GM19193 (cell line): ENCODE data around the gene PNPLA1.

Source experiments
- POLR2A ChIP-seq: IDR thresholded peaks from 4 replicates; pipeline ENCODE4 v1.6.1; 2011; ENCODE audit not compliant: insufficient read depth, insufficient read length; ENCODE audit errors: extremely low read depth

The PNPLA1 gene

DNA sequence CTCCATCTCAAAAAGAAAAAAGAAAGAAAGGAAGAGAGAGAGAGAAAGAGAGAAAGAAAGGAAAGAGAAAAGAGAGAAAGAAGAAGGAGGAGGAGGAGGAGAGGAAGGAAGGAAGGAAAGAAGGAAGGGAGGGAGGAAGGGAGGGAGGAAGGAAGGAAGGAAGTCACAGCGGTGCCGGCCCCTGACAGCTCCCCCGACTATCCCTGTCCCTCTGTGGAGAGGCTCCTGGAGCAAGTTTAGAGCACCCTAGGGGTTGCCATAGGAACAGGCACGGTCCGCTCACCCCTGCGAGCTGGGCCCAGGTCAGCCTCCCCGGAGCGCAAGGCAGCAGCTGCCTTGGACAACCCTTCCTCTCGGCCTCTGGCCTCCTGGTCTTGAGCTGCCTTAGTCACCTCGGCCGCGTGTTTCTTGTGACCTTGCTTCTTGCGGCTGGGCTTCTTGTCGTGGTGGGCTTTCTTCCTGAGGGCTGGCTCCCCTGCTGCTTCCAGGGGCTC lies 60.0 kb downstream of the PNPLA1 start:
- TF ChIP-seq POLR2A, result no peak

- no peak for TF ChIP-seq POLR2A
Observed at GRCh38 chr6:36330366-36330765, 60.5 kb downstream of the PNPLA1 start.

- TF ChIP-seq POLR2A, result no peak
Observed at GRCh38 chr6:36331381-36331780, 61.5 kb downstream of the PNPLA1 start.

DNA sequence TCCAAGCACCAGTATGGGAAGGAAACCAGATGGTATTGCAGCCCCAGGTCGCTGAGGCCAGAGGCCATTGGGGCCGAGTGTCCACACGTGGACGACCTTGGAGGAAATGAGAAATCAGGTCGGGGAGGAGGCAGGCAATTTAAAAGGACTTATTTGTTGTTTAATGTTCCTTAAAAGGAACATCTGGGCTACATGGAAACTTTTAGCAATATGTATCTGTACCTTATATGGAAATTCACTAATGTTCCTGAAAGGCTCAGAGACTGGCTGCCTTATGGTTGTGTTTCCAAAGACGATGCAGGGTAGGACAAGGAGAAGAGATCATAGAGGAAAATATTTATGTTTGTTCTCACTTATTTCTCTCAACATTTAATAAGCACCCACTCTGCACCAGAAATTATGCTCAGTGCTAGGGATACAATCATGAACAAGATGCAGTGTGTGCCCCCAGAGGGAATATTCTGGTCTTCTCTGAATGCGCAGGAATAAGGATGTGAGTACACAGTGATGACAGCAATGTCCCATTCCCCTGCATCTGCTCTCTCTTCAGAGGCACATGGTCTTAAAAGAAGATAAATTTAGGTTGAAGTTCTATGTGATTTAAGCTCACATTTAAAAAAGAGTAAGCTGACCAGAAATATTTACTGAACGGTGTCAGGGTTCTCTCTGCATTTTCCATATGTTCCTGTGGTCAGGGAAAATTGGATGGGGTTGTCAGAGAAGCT lies 63.5 kb downstream of the PNPLA1 start:
- no peak for TF ChIP-seq POLR2A

DNA sequence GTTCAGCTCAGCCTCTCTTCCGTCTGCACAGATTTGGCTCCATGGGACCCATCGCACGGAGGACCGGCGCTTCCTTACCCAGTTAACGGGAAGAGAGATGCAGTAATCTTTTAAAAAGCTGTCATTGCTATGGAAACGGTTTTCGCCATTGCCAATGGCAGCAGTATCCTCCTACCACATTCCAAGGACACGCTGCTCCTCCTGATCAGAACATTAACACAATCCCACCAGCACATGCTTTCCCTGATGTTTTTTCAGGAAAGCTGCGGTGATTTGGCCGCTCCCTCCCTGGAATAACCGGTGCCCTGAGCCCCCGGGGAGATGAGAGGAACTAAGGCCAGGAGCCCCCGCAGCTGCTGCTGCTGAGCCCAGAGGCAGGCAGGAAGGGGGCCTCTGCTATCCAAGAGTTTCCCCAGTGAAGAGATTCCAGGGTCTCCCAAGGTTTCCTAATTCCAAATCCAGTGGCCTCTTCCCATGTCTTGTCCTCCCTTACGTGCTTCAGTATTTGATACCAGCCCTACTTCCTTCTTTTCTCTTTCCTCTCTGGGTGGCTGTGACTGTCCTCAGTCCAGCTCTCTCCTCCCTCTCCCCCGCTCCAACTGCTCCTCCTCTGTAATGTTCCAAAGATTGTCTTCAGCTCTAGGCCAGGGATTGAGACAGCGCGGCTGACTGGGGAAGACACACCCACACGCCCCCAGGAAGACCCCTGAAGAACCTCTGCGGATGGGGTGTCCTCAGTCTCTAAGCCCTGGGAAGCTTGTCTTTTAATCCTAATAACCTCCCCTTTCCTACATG lies 64.3 kb downstream of the PNPLA1 start:
- no peak for TF ChIP-seq POLR2A

GRCh38 chr6:36334832-36335459 lies 65.1 kb downstream of the PNPLA1 start:
- TF ChIP-seq POLR2A, result no peak

DNA sequence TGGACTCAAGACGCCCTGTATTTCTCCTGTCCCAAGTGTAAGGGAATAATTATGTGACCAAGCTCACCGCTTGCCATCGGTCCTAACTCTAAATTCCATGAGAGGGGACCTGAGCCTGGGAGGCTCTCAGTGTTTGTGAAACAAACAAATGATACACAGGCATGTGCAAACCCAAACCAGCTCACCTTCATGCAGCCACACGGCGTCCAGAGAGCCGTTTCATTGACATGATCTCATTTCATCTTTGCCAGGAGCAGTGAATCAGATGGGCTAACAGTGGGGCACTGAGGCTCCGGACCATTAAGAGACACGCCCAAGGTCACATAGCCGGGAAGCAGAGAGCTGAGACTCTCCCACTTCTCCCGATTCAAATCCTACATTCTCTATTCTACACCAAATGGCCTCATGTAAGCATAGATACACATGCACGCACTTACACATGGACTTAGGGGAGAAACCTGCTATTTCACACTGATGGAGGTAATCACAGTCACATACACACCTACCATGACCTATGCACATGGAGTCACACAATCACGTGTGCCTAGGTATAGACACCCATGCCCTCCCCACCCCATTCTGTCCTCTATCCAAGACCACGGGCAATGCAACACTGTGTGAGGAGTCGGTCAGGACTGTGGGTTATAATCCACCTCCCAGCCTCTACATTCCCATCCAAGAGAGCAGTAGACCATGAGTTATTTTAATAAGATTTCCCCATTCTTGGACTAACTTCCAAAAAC lies 65.8 kb downstream of the PNPLA1 start:
- no peak for TF ChIP-seq POLR2A

DNA sequence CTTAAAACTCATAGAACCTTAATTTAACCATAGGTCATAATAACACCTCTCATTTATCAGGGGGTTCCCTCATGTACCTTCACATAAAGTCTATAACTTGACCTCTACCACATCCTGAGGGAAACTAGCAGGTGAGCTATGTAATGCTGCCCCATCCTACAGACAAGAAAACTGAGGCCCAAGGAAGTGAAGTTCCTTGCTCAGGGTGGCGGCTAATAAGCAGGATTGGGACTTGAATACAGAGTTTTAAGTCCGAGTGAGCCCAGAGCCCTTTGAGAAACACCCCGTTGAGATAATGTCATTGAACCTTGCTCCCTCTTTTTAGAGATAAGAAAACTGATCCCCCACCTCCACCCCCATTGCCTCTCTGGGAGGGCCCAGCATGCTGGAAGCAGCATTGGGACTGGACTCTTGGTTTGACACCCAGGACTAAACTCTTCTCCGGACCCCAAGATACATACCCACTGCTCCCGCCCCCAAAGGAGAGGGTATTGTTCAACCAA lies 66.4 kb downstream of the PNPLA1 start:
- TF ChIP-seq POLR2A, result no peak

DNA sequence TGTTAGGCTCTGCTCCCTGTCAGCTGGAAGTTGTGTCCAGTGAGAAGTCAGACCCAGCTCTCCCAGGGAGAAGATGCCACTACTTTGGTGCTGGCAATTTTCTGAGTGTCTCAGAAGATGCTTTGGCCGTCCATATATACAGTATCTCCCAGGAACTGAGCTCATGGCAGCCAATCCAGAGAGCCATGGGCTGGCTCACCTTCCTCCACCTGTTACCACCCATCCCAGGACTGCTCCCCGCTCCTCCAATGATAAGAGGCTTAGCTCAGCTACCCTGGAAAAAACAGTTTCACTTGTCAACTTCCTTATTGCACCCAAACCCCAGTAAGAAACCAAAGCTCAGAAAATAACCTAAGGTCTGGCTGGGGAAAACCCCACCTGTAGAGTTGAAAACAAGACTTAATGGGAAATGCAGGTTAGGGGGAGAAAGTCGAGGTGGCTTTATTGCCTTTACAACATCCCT lies 67.0 kb downstream of the PNPLA1 start, which contains the start of gene BNIP5:
TSS of gene BNIP5 (minus strand) at position 110 of the 463 bp plus-strand sequence. CDS start 6,198 bp downstream, outside the sequence.
- no peak for TF ChIP-seq POLR2A

DNA sequence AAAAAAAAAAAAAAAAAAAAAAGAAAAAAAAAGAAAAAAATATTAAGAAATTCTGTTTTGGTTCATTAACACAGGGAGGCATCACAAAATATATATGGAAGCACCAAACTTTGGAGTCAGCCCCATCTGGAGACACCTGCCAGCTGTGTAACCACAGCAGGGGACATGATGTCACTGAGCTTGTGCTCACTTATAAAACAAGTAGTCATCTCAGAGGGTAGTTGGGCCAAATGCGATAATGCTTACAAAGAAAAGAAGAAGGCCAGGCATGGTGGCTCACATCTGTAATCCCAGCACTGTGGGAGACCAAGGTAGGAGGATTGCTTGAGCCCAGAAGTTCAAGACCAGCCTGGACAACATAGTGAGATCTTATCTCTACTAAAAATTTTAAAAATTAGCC lies 68.0 kb downstream of the PNPLA1 start:
- TF ChIP-seq POLR2A, result no peak

DNA sequence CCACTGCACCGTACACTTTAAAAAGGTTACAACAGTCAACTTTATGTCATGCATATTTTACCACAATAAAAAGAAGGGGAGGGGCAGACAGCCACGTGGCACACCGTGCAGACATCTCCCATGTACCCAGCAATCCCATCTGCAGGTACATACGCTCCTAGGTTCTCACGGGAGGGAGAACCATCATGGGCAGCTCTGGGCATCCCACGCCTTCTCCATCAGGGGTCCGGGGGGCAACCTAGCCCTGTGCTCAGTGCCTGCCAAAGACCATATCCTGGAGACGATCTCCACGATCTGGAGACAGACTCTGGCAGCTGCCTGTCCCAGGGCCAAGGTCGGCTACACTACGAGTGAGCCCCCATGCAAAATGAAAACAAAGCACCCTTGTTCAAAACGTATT lies 69.3 kb downstream of the PNPLA1 start:
- no peak for TF ChIP-seq POLR2A

DNA sequence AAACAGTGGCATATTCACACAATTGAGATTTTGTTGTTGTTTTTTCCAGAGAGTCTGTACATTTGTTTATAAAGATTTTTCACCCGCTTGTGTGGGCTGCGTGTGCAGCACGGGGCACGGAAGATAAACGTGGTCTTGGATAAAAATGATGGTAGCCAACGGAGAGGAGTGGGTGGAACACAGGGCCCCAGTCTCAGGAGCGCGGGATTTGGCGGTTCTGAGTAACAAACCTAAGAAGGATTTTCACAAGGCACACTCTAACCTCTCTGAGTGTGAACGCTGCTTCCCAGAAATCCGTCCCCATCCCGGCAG lies 70.4 kb downstream of the PNPLA1 start:
- no peak for TF ChIP-seq POLR2A

- no peak for TF ChIP-seq POLR2A
Observed at GRCh38 chr6:36340618-36341454, 71.0 kb downstream of the PNPLA1 start.

DNA sequence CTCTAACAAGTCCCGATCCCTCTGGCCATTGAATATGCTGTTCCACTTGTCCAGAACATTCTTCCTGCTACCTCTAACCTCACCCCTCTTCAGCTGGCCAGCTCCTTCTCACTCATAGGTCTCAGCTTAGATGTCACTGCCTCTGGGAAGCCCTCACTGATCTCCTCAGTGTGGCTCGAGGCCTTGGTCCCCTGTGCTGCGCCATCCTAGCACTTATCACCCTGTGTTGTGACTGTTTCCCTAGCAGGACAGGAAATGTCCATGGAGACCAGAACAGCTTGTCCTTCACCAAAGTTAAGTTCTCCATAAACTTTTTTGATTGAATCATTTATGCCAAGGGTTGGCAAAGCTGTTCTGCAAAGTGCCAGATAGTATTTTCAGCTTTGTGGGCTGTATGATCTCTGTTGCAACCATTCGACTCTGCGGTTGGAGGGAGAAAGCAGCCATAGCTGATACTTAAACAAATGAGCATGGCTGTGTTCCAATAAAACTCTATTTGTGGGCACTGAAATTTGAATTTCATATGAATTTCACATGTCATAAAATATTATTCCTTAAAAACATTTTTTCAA lies 73.3 kb downstream of the PNPLA1 start:
- no peak for TF ChIP-seq POLR2A
